ENCODE data around the gene ARL6IP4.

- no peak for TF ChIP-seq CTCF (IDR thresholded peaks at IDR 0.05; ENCODE audit: low read depth, low read length)
- TF ChIP-seq MAX (IDR thresholded peaks at IDR 0.05; ENCODE audit: low read depth, low read length), result no peak
- no peak for TF ChIP-seq POLR2A (IDR thresholded peaks at IDR 0.05; ENCODE audit: extremely low read depth, insufficient read length)
These were observed 8.2 kb downstream of the ARL6IP4 start for GRCh38 chr12:122988612-122989212.

All from NB4 (cell line).